GM18909 (cell line): ENCODE data around the gene EWSR1.
"Not testable (repeated sequence)": the region's sequence is repeated elsewhere in the genome, so short reads cannot be mapped to it uniquely, and the experiment has no call there.

Source experiments
- ATAC-seq: cut with Tn5 transposase; IDR thresholded peaks from one replicate; pipeline ENCODE4 v1.9.1; 2021; ENCODE audit warnings: mild to moderate bottlenecking; ENCODE audit not compliant: unreplicated experiment, poor library complexity

The EWSR1 gene

GRCh38 chr22:29247891-29248290 lies 20.2 kb upstream of the EWSR1 start:
- not testable (repeated sequence) for ATAC-seq

GRCh38 chr22:29251265-29251664 lies 16.8 kb upstream of the EWSR1 start:
- ATAC-seq: no peak

- ATAC-seq: no peak
Measured at GRCh38 chr22:29251981-29252911, 15.8 kb upstream of the EWSR1 start.

- ATAC-seq: no peak
Measured at GRCh38 chr22:29253561-29254285, 14.3 kb upstream of the EWSR1 start.

- no peak for ATAC-seq
Measured at GRCh38 chr22:29254286-29254660, 13.8 kb upstream of the EWSR1 start.

GRCh38 chr22:29255064-29255621 lies 12.9 kb upstream of the EWSR1 start:
- ATAC-seq: no peak

- no peak for ATAC-seq
Measured at GRCh38 chr22:29256606-29257325, 11.3 kb upstream of the EWSR1 start.

GRCh38 chr22:29257751-29258181 lies 10.3 kb upstream of the EWSR1 start:
- ATAC-seq: no peak

GRCh38 chr22:29258407-29259252 lies 9.4 kb upstream of the EWSR1 start:
- no peak for ATAC-seq

- no peak for ATAC-seq
Measured at GRCh38 chr22:29259253-29259899, 8.7 kb upstream of the EWSR1 start.

- no peak for ATAC-seq
Measured at GRCh38 chr22:29260031-29260560, 8.0 kb upstream of the EWSR1 start.

- ATAC-seq: no peak
Measured at GRCh38 chr22:29260601-29261315, 7.3 kb upstream of the EWSR1 start.

GRCh38 chr22:29263791-29264276 lies 4.2 kb upstream of the EWSR1 start:
- no peak for ATAC-seq

- no peak for ATAC-seq
Measured at GRCh38 chr22:29265305-29265704, 2.8 kb upstream of the EWSR1 start.

- ATAC-seq: no peak
Measured at GRCh38 chr22:29265929-29266328, 2.1 kb upstream of the EWSR1 start.

GRCh38 chr22:29266564-29267461 lies 1.3 kb upstream of the EWSR1 start:
- ATAC-seq: no peak

GRCh38 chr22:29267462-29267857 lies 608 bp upstream of the EWSR1 start:
- ATAC-seq: no peak
